Liver (tissue), 9 donors: Measurements from ENCODE around the gene EFHD1. TPM values are rescaled to one million over a fixed set of nuclear protein-coding genes. Genes with fewer than 3 reads are reported as not detected.
"Not testable (repeated sequence)": the region's sequence is repeated elsewhere in the genome, so short reads cannot be mapped to it uniquely, and the experiment has no call there.

ENCODE experiments used
- DNase-seq: peaks from one replicate; pipeline ENCODE4 v3.0.0-alpha.2; 2017; ENCODE audit warnings: low spot score
- H3K27ac ChIP-seq, 2 donors: one replicate each; pipeline ENCODE4 v1.7.0; 2013; ENCODE audit warnings: inconsistent platforms in 2 of 2, low read length in 2 of 2, control low read depth in 1 of 2, low read depth in 1 of 2, mild to moderate bottlenecking in 1 of 2
- H3K27me3 ChIP-seq, 4 donors: one replicate each; pipeline versions ENCODE4 v1.6.1 to v1.7.0; 2013; ENCODE audit warnings: low read length in 3 of 4, inconsistent platforms in 1 of 4, mild to moderate bottlenecking in 1 of 4, moderate library complexity in 1 of 4; ENCODE audit not compliant: control insufficient read depth in 4 of 4, insufficient read depth in 4 of 4
- H3K36me3 ChIP-seq, 4 donors: one replicate each; pipeline versions ENCODE4 v1.6.1 to v1.7.0; 2013; ENCODE audit warnings: low read length in 3 of 4, mild to moderate bottlenecking in 3 of 4, low read depth in 1 of 4, moderate library complexity in 1 of 4; ENCODE audit not compliant: control insufficient read depth in 4 of 4, insufficient read depth in 3 of 4
- H3K4me1 ChIP-seq, 4 donors: one replicate each; pipeline versions ENCODE4 v1.6.1 to v1.7.0; 2013; ENCODE audit warnings: low read length in 3 of 4, mild to moderate bottlenecking in 3 of 4, moderate library complexity in 1 of 4; ENCODE audit not compliant: control insufficient read depth in 4 of 4, insufficient read depth in 4 of 4
- H3K4me3 ChIP-seq, 3 donors: one replicate each; pipeline versions ENCODE4 v1.6.1 to v1.7.0; 2013; ENCODE audit warnings: low read length in 3 of 3, control low read depth in 1 of 3, low read depth in 1 of 3, mild to moderate bottlenecking in 1 of 3
- H3K9ac ChIP-seq, 2 donors: one replicate each; pipeline ENCODE4 v1.7.0; 2013; ENCODE audit warnings: low read length in 2 of 2, mild to moderate bottlenecking in 2 of 2, moderate library complexity in 2 of 2, control low read depth in 1 of 2, low read depth in 1 of 2
- H3K9me3 ChIP-seq, 4 donors: one replicate each; pipeline versions ENCODE4 v1.6.1 to v1.7.0; 2013; ENCODE audit warnings: low read length in 3 of 4; ENCODE audit not compliant: control insufficient read depth in 4 of 4
- ATF3 ChIP-seq: IDR thresholded peaks from 2 replicates; pipeline ENCODE4 v1.6.1; 2016; ENCODE audit warnings: antibody characterized with exemption
- CTCF ChIP-seq: fragments of 150-350 bp; IDR thresholded peaks from 2 replicates; pipeline ENCODE4 v1.5.1; 2017; ENCODE audit warnings: improper control_type of control experiment, low read depth, low read length; ENCODE audit not compliant: missing input control
- EGR1 ChIP-seq, 2 donors: IDR thresholded peaks; 2 replicates each; pipeline ENCODE4 v1.6.1; 2016 to 2018; ENCODE audit warnings: antibody characterized with exemption in 2 of 2, low read depth in 2 of 2
- FOXA2 ChIP-seq: IDR thresholded peaks from 2 replicates; pipeline ENCODE4 v1.6.1; 2016; ENCODE audit warnings: antibody characterized with exemption
- GABPA ChIP-seq, 2 donors: IDR thresholded peaks in 1 of 2; conservative IDR thresholded peaks in 1 of 2; 2 replicates each; pipeline ENCODE4 v1.6.1; 2016; ENCODE audit warnings: antibody characterized with exemption in 2 of 2, mild to moderate bottlenecking in 1 of 2, moderate library complexity in 1 of 2
- HNF4A ChIP-seq, 2 donors: conservative IDR thresholded peaks; 2 replicates each; pipeline ENCODE4 v1.6.1; 2016; ENCODE audit warnings: antibody characterized with exemption in 2 of 2, mild to moderate bottlenecking in 2 of 2
- HNF4G ChIP-seq: IDR thresholded peaks from 2 replicates; pipeline ENCODE4 v1.6.1; 2016; ENCODE audit warnings: antibody characterized with exemption
- JUND ChIP-seq, 2 donors: IDR thresholded peaks; 2 replicates each; pipeline ENCODE4 v1.6.1; 2016; ENCODE audit warnings: antibody characterized with exemption in 2 of 2
- MAX ChIP-seq: IDR thresholded peaks from 2 replicates; pipeline ENCODE4 v1.6.1; 2016; ENCODE audit warnings: antibody characterized with exemption
- NR2F2 ChIP-seq: IDR thresholded peaks from 2 replicates; pipeline ENCODE4 v1.6.1; 2016; ENCODE audit warnings: antibody characterized with exemption
- RAD21 ChIP-seq, 2 donors: IDR thresholded peaks; 2 replicates each; pipeline ENCODE4 v1.6.1; 2016; ENCODE audit warnings: antibody characterized with exemption in 2 of 2, mild to moderate bottlenecking in 2 of 2
- RXRA ChIP-seq, 2 donors: IDR thresholded peaks; 2 replicates each; pipeline ENCODE4 v1.6.1; 2017 to 2018; ENCODE audit warnings: antibody characterized with exemption in 2 of 2, mild to moderate bottlenecking in 1 of 2
- TAF1 ChIP-seq: conservative IDR thresholded peaks from 2 replicates; pipeline ENCODE4 v1.6.1; 2016; ENCODE audit warnings: antibody characterized with exemption, mild to moderate bottlenecking
- YY1 ChIP-seq: IDR thresholded peaks from 2 replicates; pipeline ENCODE4 v1.6.1; 2016; ENCODE audit warnings: antibody characterized with exemption, mild to moderate bottlenecking
- WGBS: extraction: QIAGEN DNeasy Blood & Tissue Kit; methylation state at CpG from one replicate; pipeline ENCODE4 v1.1.7; 2013; 5-methylcytosine and 5-hydroxymethylcytosine counted together
- polyA plus RNA-seq, 2 donors: library from polyadenylated mRNA; stranded (reverse) in 1 of 2; unstranded in 1 of 2; fragments of 200-250 nt in 1 of 2; fragments of >200 nt in 1 of 2; fragmentation: Nextera tagmentation in 1 of 2; extraction: Ambion mirVana in 1 of 2; gene quantifications; one replicate each; pipeline versions ENCODE4 v1.2.1 to v1.2.3, GENCODE V29; 2013 to 2015
- total RNA-seq, 2 donors: library from RNA; depleted of rRNA; stranded (reverse); fragments of >200 nt; gene quantifications; one replicate each; pipeline ENCODE4 v1.2.3, GENCODE V29; 2014
- donor health status: healthy.
- donor health status: healthy.
- donor health status: healthy.
- donor health status: healthy.
- donor health status: healthy.

EFHD1 gene
- total and polyA plus RNA-seq, 4 donors = 3.3 to 28.5 (median 10.3) TPM

GRCh38 chr2:232680006-232680405 lies 46.6 kb downstream of the EFHD1 start:
- Histone ChIP-seq H3K27me3 (no peaks in the 10 kb centered on the region), H3K27ac (no peak overlapping the region), H3K36me3 (peaks cover 0 to 7% (median 3%) of the 10 kb centered on the region in 4 donors), H3K4me1 (no peaks in the 10 kb centered on the region), H3K9me3 (no peaks in the 10 kb centered on the region), H3K9ac (no peak overlapping the region), H3K4me3 (no peak overlapping the region)
- TF ChIP-seq FOXA2 = no peak
- TF ChIP-seq YY1 = no peak
- no peak for TF ChIP-seq MAX
- no peak for TF ChIP-seq JUND (IDR thresholded peaks at IDR 0.05)
- no peak for TF ChIP-seq CTCF
- no peak for TF ChIP-seq RXRA (IDR thresholded peaks at IDR 0.05)
- no peak for TF ChIP-seq EGR1 (IDR thresholded peaks at IDR 0.05; ENCODE audit: low read depth in 2 of 2)
- TF ChIP-seq TAF1 = no peak
- no peak for TF ChIP-seq HNF4G
- no peak for TF ChIP-seq GABPA (IDR thresholded peaks at IDR 0.05 in 1 of 2, conservative IDR thresholded peaks at IDR 0.05 in 1 of 2)
- no peak for TF ChIP-seq RAD21 (IDR thresholded peaks at IDR 0.05)
- DNase-seq = no peak
- WGBS = 94% methylated on average over 7 of the region's 7 CpGs

GRCh38 chr2:232681527-232681926 lies 48.1 kb downstream of the EFHD1 start:
- Histone ChIP-seq H3K4me1 (no peaks in the 10 kb centered on the region), H3K4me3 (no peak overlapping the region), H3K27ac (no peak overlapping the region), H3K9ac (no peak overlapping the region), H3K36me3 (peaks cover 0 to 4% (median 1%) of the 10 kb centered on the region in 4 donors), H3K27me3 (no peaks in the 10 kb centered on the region), H3K9me3 (no peaks in the 10 kb centered on the region)
- 84% methylated on average over 10 of the region's 10 CpGs for WGBS
- DNase-seq = no peak
- TF ChIP-seq FOXA2 (no peak), MAX (no peak), GABPA (IDR thresholded peaks at IDR 0.05 in 1 of 2, conservative IDR thresholded peaks at IDR 0.05 in 1 of 2) (no peak), NR2F2 (no peak), HNF4A (conservative IDR thresholded peaks at IDR 0.05) (peak in 1 of 2 donors; percentile 7), CTCF (no peak), TAF1 (no peak), ATF3 (no peak)

GRCh38 chr2:232683368-232683767 lies 50.0 kb downstream of the EFHD1 start:
- Histone ChIP-seq H3K4me3 (no peak overlapping the region), H3K9ac (no peak overlapping the region), H3K27me3 (no peaks in the 10 kb centered on the region), H3K36me3 (peaks cover 0 to 4% (median 1%) of the 10 kb centered on the region in 4 donors), H3K27ac (no peak overlapping the region), H3K4me1 (no peaks in the 10 kb centered on the region), H3K9me3 (no peaks in the 10 kb centered on the region)
- no peak for TF ChIP-seq JUND (IDR thresholded peaks at IDR 0.05)
- no peak for DNase-seq
- WGBS = 71% methylated on average over 1 of the region's 1 CpG

GRCh38 chr2:232685391-232685790 lies 52.0 kb downstream of the EFHD1 start:
- H3K27me3 ChIP-seq, H3K27ac ChIP-seq, H3K4me3 ChIP-seq, DNase-seq, H3K9ac ChIP-seq, H3K4me1 ChIP-seq, H3K9me3 ChIP-seq, H3K36me3 ChIP-seq: not testable (repeated sequence)
- 93% methylated on average over 6 of the region's 6 CpGs for WGBS
